HS-27A (cell line): ENCODE measurements around the gene CDCP2.
"Not testable (repeated sequence)": the region's sequence is repeated elsewhere in the genome, so short reads cannot be mapped to it uniquely, and the experiment has no call there.

ENCODE experiments used
- DNase-seq: peaks from one replicate; pipeline ENCODE4 v3.0.0-alpha.2; 2012; ENCODE audit warnings: low read depth, missing footprints

The CDCP2 gene

GRCh38 chr1:54114955-54115354 lies 37.8 kb downstream of the CDCP2 start:
- DNase-seq: no peak

GRCh38 chr1:54114001-54114400 lies 38.8 kb downstream of the CDCP2 start:
- no peak for DNase-seq

GRCh38 chr1:54112705-54113368 lies 40.0 kb downstream of the CDCP2 start:
- DNase-seq: no peak

GRCh38 chr1:54112027-54112426 lies 40.8 kb downstream of the CDCP2 start:
- DNase-seq: no peak

- no peak for DNase-seq
Observed at GRCh38 chr1:54111624-54112023, 41.2 kb downstream of the CDCP2 start.

DNA sequence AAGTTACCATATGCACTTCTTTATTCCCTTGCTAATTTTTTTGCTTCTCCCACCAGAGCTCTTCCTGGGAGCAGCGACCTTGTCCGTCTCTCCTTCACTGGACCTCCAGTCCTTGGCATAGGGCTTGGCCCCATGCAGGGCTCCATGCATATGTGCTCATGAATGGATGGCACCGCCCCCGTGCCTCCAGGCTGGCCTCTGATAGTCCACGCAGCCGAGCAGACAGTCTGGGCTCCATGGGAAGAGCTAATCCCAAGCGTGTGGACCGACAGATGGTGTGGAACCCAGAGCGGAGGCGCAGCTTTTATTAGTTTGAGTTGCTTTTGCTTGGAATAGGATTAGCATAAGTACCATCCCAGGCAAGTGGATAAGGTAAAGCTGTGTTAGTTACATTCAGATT lies 41.8 kb downstream of the CDCP2 start:
- DNase-seq: no peak

- DNase-seq: no peak
Observed at GRCh38 chr1:54109129-54110090, 43.4 kb downstream of the CDCP2 start.

- DNase-seq: no peak
Observed at GRCh38 chr1:54108156-54108555, 44.6 kb downstream of the CDCP2 start.

DNA sequence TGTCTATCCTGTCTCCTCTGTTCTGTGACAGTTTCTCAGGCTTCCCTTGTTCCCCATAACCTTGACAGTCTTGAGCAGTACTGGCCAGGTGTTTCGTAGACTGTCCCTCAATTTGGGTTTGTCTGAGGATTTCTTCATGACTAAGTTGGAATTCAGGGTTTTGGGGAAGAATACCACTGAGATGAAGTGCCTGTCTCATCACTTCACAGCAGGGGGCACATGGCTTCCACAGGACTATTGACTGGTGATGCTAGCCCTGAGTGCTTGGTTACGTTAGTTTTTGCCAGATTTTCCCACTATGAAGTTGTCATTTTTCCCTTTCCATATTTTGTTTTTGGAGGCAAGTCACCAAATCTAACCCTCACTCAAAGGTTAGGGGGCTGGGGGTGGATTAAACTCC lies 45.7 kb downstream of the CDCP2 start:
- DNase-seq: no peak

DNA sequence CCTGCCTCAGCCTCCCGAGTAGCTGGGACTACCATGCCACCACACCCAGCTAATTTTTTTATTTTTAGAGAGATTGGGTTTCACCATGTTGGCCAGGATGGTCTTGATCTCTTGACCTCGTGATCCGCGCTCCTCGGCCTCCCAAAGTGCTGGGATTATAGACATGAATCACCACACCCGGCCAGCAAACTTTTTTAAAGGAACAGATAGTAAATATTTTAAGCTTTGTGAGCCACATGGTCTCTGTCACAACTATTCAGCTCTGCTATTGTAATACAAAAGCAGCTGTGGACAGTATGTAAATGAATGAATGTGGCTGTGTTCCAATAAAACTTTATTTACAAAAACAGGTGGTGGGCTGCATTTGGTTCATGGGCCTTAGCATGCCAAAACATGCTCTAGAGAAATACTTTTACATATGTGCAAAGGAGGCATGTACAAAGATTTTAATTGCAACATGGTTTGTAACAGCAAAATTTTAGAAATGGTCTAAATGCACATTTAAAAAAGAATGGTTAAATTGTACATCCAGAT lies 47.0 kb downstream of the CDCP2 start:
- no peak for DNase-seq

- DNase-seq: no peak
Observed at GRCh38 chr1:54105080-54105479, 47.7 kb downstream of the CDCP2 start.

GRCh38 chr1:54104613-54105012 lies 48.2 kb downstream of the CDCP2 start:
- DNase-seq: not testable (repeated sequence)

- no peak for DNase-seq
Observed at GRCh38 chr1:54103414-54103813, 49.4 kb downstream of the CDCP2 start.

GRCh38 chr1:54100500-54100899 lies 52.3 kb downstream of the CDCP2 start:
- no peak for DNase-seq

DNA sequence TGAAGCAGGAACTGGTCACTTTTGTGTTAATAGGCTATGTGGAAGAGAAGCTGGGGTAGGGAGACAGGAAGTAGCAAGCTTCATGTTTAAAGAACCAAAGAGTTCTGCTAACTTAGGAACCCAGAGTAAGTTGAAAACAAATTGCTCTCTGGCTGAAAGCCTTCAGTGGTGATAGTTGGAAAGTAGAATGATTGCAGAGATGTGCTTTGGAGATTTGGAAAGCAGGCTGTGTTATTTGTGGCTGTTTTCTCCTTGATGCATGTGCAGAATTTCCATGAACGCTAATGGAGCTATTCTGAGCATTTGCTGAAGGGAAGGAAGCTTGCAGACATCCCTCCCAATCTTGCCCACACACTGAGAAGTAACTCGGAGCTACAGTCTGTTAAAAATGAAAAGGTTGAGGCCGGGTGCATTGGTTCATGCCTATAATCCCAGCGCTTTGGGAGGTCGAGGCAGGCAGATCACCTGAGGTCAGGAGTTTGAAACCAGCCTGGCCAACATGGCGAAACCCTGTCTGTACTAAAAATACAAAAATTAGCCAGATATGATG lies 53.7 kb downstream of the CDCP2 start:
- no peak for DNase-seq

DNA sequence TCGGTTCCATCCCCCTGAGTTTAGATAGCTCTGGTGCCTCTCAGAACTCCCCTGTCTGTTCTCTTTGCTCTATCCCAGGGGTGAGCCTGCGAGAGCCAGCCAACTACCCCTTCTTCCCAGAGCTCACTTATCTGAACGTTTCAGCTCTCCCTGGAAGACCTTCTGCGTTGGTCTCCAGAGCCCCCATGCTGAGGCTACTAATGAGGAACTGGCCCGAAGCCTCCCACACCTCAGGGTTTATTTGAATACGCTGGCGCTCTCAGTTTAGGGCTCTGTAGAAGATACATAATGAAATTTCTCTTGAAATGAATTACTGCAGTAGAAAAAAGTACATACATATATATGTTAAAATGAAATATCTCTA lies 55.9 kb downstream of the CDCP2 start:
- no peak for DNase-seq

DNA sequence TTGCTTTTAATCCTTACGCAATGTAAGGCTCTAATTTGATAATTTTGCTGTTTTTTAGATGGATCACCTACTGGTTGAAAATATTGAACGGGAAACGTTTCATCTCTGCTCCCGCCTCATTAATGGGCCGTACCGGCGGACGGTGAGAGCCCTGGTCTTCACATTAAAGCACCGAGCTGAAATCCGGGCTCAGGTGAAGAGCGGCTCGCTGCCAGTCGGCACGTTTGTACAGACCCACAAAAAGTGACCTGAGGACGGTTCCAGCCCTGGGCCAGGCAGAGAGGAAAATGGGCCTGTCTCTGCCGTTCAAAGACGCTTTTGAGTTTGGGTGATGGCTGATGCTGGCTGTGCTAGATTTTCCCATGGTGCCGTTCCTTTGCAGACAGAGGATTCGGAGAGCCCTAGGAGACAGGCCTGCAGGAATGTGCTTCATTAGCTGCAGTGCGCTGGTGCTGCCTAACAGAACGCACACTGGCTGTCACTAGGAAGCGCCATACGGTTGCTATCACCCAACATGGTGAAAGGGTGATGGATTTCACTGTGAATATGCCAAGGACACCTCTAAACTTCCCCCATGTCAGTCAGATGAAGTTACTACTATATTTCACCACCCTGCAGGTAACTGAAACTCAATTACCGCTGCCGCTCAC lies 56.4 kb downstream of the CDCP2 start:
- no peak for DNase-seq

DNA sequence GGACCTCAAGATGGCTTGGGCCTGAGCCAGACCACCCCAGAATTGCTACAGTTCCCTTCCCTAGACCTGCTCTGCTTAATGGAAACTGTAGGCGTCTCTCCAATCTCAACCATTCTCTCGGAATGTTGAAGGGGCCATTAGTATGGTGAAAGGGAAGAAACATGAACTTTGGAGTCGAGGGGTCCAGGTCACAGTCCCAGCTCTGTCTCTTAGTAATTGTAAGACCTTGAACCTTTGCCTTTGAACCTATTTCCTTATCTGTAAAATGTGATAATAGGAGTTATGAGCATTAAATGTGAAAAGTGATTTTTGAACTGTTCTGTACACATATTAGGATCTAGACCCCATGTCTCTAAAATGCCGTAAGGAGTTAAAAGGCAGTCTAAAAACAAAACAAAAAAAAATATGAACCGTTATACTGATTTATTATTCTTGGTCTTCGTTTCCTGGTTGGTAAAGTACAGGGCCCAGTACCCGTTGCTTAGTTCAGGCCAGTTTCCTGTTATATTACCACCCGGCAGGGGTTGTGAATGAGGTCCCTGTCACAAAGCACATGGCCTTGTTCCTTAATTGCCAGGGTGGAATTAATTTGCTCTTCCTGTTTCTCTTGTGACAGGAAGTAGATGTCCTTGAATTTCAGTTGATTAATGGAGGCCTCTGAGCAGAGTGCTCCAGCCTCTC lies 57.1 kb downstream of the CDCP2 start:
- DNase-seq: no peak

GRCh38 chr1:54094730-54095105 lies 58.1 kb downstream of the CDCP2 start:
- DNase-seq: not testable (repeated sequence)

- no peak for DNase-seq
Observed at GRCh38 chr1:54094001-54094729, 58.6 kb downstream of the CDCP2 start.

DNA sequence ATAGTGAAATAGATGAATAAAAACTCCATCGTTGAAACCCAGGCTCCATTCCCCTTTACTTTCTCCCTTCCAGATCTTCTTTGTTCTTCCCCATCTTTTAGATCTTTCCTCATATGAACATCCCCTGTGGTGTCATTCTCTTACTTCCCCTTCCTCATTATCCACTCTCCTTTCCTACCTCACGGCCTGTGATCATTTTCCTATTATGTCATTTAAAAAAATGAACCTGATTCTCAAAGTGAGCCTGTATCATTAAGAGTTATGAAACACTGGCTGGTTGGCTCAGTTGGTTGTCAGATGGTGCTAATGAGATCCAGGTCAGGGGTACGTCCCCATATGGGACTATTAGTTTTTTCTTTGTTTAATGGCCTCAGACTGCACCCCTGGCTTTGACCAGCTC lies 61.1 kb downstream of the CDCP2 start:
- DNase-seq: no peak
